ENCODE measurements around the gene RDH12. TPM values are rescaled to one million over a fixed set of nuclear protein-coding genes. Genes with fewer than 3 reads are reported as not detected.

RDH12 gene
- total and polyA plus RNA-seq, 9 of the 15 experiments (the other 6 are each of a cell fraction or from before 2014, with no cell fraction given): 0.03 to 0.29 (median 0.07) TPM; not detected in 2

- Histone ChIP-seq H2AFZ (ENCODE audit: low read depth, low read length) (no peak overlapping the region), H3K79me2 (ENCODE audit: control insufficient read depth, insufficient read depth, low read length) (peaks cover 73% of the 10 kb centered on the region), H3K9ac (ENCODE audit: insufficient read depth in 1 of 2, low read depth in 2 of 2, low read length in 2 of 2) (no peak overlapping the region), H3K4me3 (no peak overlapping the region), H3K9me1 (ENCODE audit: control insufficient read depth, insufficient read depth, low read length) (no peaks in the 10 kb centered on the region), H4K20me1 (replicated peaks; ENCODE audit: control insufficient read depth, insufficient read depth, low read length) (no peaks in the 10 kb centered on the region), H3K4me2 (ENCODE audit: insufficient read depth, low read length) (no peak overlapping the region), H3K27ac (ENCODE audit: extremely low read depth, low read depth, low read length) (no peak overlapping the region), H3K27me3 (ENCODE audit: control insufficient read depth in 2 of 2, insufficient read depth in 2 of 2, low read length in 2 of 2) (no peaks in the 10 kb centered on the region), H3K36me3 (ENCODE audit: control insufficient read depth, insufficient read depth, low read length) (0 out of 3 replicates have a peak, but pooled peaks cover 2% of the 10 kb centered on the region), H3K4me1 (replicated peaks in 1 of 2; ENCODE audit: control insufficient read depth in 2 of 2, insufficient read depth in 2 of 2, low read length in 2 of 2) (peaks cover 6 to 8% of the 10 kb centered on the region in 2 experiments; a peak in 3 of 5 replicates), H3K9me3 (replicated peaks; ENCODE audit: control insufficient read depth, insufficient read depth, low read depth, low read length) (no peaks in the 10 kb centered on the region)
- ChIA-PET CTCF (ENCODE audit: low intra/inter-chr PET ratio) (interaction anchor here (2.8 kb wide), 1 partner anchor 85 kb away, joined by 16 read pairs; no protein-coding TSS in a partner anchor), POLR2A (interaction anchor here (0.6 to 1.2 kb wide), 3 partner anchors 11 to 27 kb away, joined by 3 to 4 read pairs (median 3); no protein-coding TSS in a partner anchor)
- BruUV-seq (replicated peaks): no TSS peak
- ATAC-seq (no peak), FAIRE-seq (no peak), DNase-seq (ENCODE audit: extremely low read depth in 1 of 4, low spot score in 3 of 4) (no peak)
- intact Hi-C loops (cut with micrococcal nuclease) (no loop called here), in situ Hi-C loops (cut with MboI) (loop anchor here (5.0 kb wide), 2 partner anchors 46 to 86 kb away; no protein-coding TSS in a partner anchor)
- TF ChIP-seq PTTG1 (tag; IDR thresholded peaks at IDR 0.05; ENCODE audit: low read depth): no peak
- no peak for TF ChIP-seq RBM39 (optimal IDR thresholded peaks at IDR 0.05; ENCODE audit: low read depth, low read length)
- TF ChIP-seq ZHX1 (conservative IDR thresholded peaks at IDR 0.05; ENCODE audit: low read length): no peak
- no peak for TF ChIP-seq KLF1 (tag; IDR thresholded peaks at IDR 0.05)
- no peak for TF ChIP-seq SMAD1 (IDR thresholded peaks at IDR 0.05; ENCODE audit: low read depth, low read length, partially characterized antibody)
- no peak for TF ChIP-seq NR1H2 (CRISPR knock-in tag; IDR thresholded peaks at IDR 0.05)
- TF ChIP-seq HES1 (IDR thresholded peaks at IDR 0.05; ENCODE audit: low read depth): no peak
- TF ChIP-seq MEF2D (tag; conservative IDR thresholded peaks at IDR 0.05; ENCODE audit: low read depth): no peak
- TF ChIP-seq ZNF133 (CRISPR knock-in tag; IDR thresholded peaks at IDR 0.05): no peak
- no peak for TF ChIP-seq PRDM10 (IDR thresholded peaks at IDR 0.05; ENCODE audit: partially characterized antibody)
- no peak for TF ChIP-seq MTA2 (IDR thresholded peaks at IDR 0.05; ENCODE audit: low read depth)
- no peak for TF ChIP-seq ZNF274 (IDR thresholded peaks at IDR 0.05; ENCODE audit: borderline replicate concordance, low read depth, low read length)
- no peak for TF ChIP-seq ZNF143 (CRISPR knock-in tag; IDR thresholded peaks at IDR 0.05)
- no peak for TF ChIP-seq DACH1 (IDR thresholded peaks at IDR 0.05; ENCODE audit: partially characterized antibody)
- no peak for TF ChIP-seq DIDO1 (tag; IDR thresholded peaks at IDR 0.05; ENCODE audit: low read depth)
Observed at GRCh38 chr14:67668559-67668958, 33.1 kb upstream of the RDH12 start.

Measured in K562 (cell line).